Measurements from ENCODE around the gene EN1.

- TF ChIP-seq POLR2A (IDR thresholded peaks at IDR 0.05; ENCODE audit: low read length) = no peak
- no peak for TF ChIP-seq GATA1 (IDR thresholded peaks at IDR 0.05; ENCODE audit: low read depth, low read length)
Observed at GRCh38 chr2:118861731-118862130, 14.3 kb upstream of the EN1 start.

Measured in erythroblast (primary cell).